ENCODE results near the gene C1orf226.

C1orf226 gene

DNA sequence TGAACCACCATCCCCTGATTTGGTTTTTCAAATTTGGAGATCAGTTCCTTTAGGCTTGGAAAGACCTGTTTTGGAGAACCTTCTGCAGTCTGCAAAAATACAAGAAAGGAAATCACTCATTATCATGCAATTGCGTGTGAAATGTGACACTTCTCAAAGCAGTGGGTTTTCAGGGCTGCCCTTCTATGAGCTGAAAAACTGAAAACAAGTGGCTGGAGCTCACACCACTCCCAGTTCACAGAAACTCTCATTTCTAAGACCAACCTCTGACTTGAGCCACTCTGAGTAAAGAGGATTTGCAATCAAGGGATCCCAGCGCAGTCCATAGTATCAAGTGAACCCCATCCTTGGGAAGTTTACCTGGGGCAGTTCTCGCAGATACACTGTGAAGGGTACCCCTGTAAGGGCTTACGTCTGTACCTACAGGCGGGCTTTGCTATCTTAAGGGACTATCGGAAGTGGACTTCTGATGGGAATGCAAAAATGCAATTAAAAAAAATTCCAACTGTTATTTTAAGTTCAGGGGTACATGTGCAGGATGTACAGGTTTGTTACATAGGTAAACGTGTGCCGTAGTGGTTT lies 17.6 kb downstream of the C1orf226 start:
- DNase-seq (ENCODE audit: low read depth): no peak
- H3K4me3 ChIP-seq (ENCODE audit: control insufficient read depth, low read depth, low read length): no peak overlapping the region
- TF ChIP-seq, protein P1, sequence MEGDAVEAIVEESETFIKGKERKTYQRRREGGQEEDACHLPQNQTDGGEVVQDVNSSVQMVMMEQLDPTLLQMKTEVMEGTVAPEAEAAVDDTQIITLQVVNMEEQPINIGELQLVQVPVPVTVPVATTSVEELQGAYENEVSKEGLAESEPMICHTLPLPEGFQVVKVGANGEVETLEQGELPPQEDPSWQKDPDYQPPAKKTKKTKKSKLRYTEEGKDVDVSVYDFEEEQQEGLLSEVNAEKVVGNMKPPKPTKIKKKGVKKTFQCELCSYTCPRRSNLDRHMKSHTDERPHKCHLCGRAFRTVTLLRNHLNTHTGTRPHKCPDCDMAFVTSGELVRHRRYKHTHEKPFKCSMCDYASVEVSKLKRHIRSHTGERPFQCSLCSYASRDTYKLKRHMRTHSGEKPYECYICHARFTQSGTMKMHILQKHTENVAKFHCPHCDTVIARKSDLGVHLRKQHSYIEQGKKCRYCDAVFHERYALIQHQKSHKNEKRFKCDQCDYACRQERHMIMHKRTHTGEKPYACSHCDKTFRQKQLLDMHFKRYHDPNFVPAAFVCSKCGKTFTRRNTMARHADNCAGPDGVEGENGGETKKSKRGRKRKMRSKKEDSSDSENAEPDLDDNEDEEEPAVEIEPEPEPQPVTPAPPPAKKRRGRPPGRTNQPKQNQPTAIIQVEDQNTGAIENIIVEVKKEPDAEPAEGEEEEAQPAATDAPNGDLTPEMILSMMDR (IDR thresholded peaks at IDR 0.05; ENCODE audit: control insufficient read depth, insufficient read depth, low read depth, low read length, missing control alignments): no peak

DNA sequence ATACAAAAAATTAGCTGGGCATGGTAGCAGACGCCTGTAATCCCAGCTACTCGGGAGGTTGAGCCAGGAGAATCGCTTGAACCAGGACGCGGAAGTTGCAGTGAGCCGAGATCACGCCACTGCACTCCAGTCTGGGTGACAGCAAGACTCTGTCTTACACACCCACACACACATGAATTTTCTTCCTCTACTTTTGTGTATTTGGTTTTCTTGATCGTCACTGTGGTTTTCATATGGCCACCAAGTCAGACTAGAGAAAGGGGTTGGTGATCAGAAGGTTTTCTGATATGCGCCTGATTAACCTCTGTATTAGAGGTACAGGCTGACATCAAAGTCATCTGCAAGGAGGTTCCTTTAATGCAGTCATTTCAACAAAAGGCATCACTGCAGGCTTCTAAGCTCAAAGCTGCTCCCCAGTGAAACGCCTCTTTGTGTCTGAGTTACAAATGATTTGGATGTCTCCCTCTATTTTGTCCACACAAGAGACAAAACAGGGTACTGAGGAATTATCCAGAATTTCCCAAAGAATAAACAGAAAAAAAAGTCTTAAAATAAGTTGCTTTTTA lies 19.3 kb downstream of the C1orf226 start:
- no peak overlapping the region for H3K4me3 ChIP-seq (ENCODE audit: control insufficient read depth, low read depth, low read length)
- TF ChIP-seq, protein P1 (IDR thresholded peaks at IDR 0.05; ENCODE audit: control insufficient read depth, insufficient read depth, low read depth, low read length, missing control alignments): no peak
- DNase-seq (ENCODE audit: low read depth): no peak

- no peak overlapping the region for H3K4me3 ChIP-seq (ENCODE audit: control insufficient read depth, low read depth, low read length)
- TF ChIP-seq, protein P1 (IDR thresholded peaks at IDR 0.05; ENCODE audit: control insufficient read depth, insufficient read depth, low read depth, low read length, missing control alignments): no peak
- peak; percentile 65 for DNase-seq (ENCODE audit: low read depth)
Observed at GRCh38 chr1:162404550-162405160, 23.1 kb downstream of the C1orf226 start.

- TF ChIP-seq, protein P1 (IDR thresholded peaks at IDR 0.05; ENCODE audit: control insufficient read depth, insufficient read depth, low read depth, low read length, missing control alignments): no peak
- DNase-seq (ENCODE audit: low read depth): no peak
- no peak overlapping the region for H3K4me3 ChIP-seq (ENCODE audit: control insufficient read depth, low read depth, low read length)
Observed at GRCh38 chr1:162405800-162406199, 24.3 kb downstream of the C1orf226 start.

DNA sequence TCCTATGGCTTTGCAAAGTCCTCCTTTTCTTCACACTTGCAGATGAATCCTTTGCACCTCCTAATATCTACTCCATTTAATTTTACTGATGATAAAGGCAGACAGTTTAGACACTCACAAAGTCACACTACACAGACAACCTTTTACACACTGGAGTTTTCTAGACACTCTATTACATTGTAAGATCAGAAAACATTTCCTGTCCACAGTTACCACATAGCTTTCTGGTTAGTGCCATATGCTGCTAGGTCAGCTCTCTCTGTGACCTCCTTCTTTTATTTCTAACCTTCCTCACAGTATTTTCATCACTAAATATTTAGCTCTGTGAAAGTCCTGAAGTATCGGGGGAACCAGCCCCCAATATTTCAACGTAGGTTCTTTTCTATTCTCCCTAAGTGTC lies 25.3 kb downstream of the C1orf226 start:
- TF ChIP-seq, protein P1 (IDR thresholded peaks at IDR 0.05; ENCODE audit: control insufficient read depth, insufficient read depth, low read depth, low read length, missing control alignments): no peak
- no peak overlapping the region for H3K4me3 ChIP-seq (ENCODE audit: control insufficient read depth, low read depth, low read length)
- DNase-seq (ENCODE audit: low read depth): no peak

GRCh38 chr1:162407539-162407938 lies 26.0 kb downstream of the C1orf226 start:
- H3K4me3 ChIP-seq (ENCODE audit: control insufficient read depth, low read depth, low read length): no peak overlapping the region
- no peak for DNase-seq (ENCODE audit: low read depth)

More at GRCh38 chr1:162407539-162407938, 26.0 kb downstream of the C1orf226 start:
- TF ChIP-seq, protein P1 (IDR thresholded peaks at IDR 0.05; ENCODE audit: control insufficient read depth, insufficient read depth, low read depth, low read length, missing control alignments): no peak
